DMS53 treated with DMSO at 0.1 percent for 48 hours (cell line): ENCODE data around the gene XPA.
A peak's percentile ranks its signal among the peaks of the same experiment; 100 is the strongest.
"Not testable (repeated sequence)": the region's sequence is repeated elsewhere in the genome, so short reads cannot be mapped to it uniquely, and the experiment has no call there.

Experiments used
- DNase-seq: peaks from one replicate; lab custom pipeline; 2025; ENCODE audit not compliant: unreplicated experiment; lab: John Stamatoyannopoulos, UW

XPA gene

GRCh38 chr9:97704345-97704677, 7.2 kb upstream of the XPA start:
- DNase-seq: peak; percentile 36

GRCh38 chr9:97703437-97704344, 6.6 kb upstream of the XPA start:
- peak; percentile 37 for DNase-seq

GRCh38 chr9:97699824-97700223, 2.7 kb upstream of the XPA start:
- DNase-seq: not testable (repeated sequence)

DNA sequence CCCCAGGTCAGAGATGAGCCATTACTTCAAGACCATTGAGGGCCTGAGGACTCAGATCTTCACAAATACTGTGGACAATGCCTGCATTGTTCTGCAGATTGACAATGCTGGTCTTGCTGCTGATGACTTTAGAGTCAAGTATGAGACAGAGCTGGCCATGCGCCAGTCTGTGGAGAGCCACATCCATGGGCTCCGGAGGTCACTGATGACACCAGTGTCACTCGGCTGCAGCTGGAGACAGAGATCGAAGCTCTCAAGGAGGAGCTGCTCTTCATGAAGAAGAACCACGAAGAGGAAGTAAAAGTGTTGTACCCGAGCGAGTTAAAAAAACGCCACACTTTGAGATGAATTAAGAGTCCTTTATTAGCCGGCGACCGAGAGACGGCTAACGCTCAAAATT, 2.1 kb upstream of the XPA start:
- not testable (repeated sequence) for DNase-seq

DNA sequence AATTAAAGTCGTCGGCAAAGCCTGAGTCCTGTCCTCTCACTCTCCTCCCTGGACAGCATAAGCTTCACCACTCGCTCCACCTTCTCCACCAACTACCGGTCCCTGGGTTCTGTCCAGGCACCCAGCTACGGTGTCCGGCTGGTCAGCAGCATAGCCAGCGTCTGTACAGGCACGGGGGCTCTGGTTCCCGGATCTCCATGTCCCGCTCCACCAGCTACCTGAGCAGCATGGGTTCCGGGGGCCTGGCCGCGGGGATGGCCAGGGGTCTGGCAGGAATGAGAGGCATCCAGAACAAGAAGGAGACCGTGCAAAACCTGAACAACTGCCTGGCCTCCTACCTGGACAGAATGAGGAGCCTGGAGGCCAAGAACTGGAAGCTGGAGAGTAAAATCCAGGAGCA, 1.7 kb upstream of the XPA start:
- DNase-seq: no peak

DNA sequence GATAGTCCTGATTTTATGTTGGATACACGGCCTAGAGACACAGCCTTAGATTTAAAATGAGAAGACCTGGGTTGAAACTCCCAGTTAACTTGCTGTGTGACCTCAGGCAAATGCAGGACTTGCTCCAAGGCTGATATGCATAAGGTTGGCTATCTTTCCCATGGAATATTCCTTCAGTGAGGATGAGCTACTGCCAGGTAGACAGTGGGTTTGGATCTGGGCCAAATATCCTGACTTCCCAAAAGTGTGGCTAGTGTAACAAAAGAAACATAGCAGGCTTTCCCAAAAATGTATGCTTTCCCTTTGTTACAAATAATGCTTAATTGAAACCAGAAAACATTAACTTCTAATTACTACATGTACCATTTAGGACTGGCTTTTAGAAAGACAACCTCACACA, 697 bp upstream of the XPA start:
- DNase-seq: no peak

- DNase-seq: no peak
Measured at GRCh38 chr9:97695995-97696802, 941 bp downstream of the XPA start.

DNA sequence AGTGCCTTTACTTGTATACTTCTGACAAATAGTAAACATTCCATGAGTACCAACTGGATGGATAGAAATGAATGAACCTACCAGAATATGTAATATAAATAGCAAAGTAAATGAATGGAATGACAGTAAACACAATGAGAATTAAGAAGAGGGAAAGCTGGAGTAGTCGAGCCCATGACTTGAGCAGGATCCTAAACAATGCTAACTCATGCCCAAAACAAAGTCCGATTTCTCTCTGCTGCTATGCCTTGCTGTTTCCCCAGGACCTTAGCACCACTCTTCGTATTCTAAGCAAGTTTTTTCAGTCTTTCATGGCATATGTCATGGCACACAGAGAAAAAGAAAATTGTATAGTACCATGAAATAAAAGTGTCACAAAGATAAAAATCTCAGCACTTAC, 1.8 kb downstream of the XPA start:
- no peak for DNase-seq

DNA sequence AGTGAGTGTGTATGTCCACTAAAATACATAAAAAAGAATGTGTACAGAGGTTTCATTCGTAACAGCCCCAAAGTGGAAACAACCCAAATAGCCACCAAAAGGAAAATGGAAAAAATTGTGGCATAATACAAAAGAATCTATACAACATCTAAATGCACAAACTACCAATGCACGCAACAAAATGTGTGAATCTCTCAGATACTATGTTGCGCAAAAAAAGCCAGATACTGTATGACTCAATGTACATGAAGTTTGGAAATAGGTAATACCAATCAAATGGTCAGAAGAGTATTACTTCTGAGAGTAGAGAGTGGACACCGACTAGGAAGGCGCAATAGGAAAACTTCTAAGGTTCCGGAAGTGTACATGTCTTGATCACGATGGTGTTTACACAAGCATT, 2.4 kb downstream of the XPA start:
- no peak for DNase-seq

GRCh38 chr9:97689401-97690180, 7.5 kb downstream of the XPA start:
- DNase-seq: no peak

DNA sequence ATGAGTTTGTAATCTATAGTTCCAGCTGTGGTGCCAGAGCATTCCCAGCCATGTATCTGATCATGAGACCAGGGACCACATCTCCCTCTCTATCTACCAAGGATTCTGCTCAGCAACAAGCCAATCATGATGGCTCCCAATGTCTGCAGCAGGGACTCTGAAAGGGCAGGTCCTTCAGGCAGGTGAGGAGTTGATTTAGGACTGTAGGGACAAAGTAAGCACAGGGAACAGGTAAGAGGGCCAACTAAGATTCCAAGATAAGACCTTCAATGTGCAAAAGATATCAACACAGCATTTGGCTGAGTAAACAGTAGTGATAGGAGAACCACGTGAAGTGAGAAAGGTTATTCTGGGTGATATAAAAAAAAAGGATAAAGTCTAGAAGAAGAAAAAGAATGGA, 8.5 kb downstream of the XPA start:
- no peak for DNase-seq

GRCh38 chr9:97682242-97682641, 14.9 kb downstream of the XPA start:
- DNase-seq: no peak

DNA sequence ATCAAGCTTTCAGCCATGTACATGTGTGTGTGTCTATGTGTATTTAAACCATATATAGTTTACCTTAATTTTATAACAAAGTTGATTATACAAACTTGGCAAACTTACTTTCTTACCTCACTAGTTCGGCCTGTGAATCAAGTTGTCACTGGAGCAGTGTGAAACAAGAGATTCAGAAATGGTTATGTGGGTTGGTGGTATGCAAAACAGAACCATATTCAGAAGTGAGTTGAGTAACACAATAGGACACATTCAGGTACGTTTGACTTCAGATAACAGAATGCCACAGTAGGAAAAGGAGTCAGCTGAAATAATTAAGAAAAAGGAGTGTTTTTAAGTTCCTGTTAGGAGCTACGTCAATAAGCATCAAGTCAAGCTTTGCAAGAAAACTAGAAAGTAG, 21.5 kb downstream of the XPA start:
- no peak for DNase-seq

DNA sequence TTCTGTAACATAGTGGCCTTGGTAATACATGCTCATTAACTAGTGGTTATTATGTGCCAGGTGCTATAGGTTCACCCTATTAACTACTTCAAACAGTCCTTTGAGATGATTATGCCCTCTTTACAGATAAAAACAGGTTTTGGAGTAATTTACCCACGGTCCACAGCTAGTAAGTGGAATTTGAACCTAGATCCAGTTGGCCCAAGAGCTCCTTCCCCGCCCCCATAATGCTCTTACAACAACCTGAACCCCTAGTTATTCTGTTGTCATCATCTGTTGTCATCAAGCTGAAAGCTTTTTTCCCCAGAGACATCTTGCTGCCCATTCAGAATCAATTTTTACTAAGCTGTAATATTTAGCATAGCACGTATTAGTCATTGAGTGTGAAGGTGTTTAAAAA, 23.2 kb downstream of the XPA start:
- no peak for DNase-seq

DNA sequence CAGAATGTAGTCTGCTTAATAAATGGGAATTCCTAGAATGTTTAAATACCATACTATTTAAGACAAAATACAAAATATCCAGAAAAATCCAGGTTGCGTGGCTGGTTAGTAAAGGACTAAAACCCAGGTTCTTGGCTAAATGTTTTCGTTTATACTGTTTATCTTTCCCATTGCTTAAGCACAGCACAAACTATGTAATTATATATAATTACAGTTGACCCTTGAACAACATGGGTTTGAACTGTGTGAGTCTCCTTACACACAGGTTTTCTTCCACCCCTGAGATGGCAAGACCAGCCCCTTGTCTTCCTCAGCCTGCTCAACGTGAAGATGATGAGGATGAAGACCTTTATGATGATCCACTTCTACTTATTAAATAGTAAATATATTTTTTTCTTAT, 24.7 kb downstream of the XPA start:
- no peak for DNase-seq

GRCh38 chr9:97670586-97670985, 26.6 kb downstream of the XPA start:
- no peak for DNase-seq

GRCh38 chr9:97668485-97668884, 28.7 kb downstream of the XPA start:
- DNase-seq: no peak

DNA sequence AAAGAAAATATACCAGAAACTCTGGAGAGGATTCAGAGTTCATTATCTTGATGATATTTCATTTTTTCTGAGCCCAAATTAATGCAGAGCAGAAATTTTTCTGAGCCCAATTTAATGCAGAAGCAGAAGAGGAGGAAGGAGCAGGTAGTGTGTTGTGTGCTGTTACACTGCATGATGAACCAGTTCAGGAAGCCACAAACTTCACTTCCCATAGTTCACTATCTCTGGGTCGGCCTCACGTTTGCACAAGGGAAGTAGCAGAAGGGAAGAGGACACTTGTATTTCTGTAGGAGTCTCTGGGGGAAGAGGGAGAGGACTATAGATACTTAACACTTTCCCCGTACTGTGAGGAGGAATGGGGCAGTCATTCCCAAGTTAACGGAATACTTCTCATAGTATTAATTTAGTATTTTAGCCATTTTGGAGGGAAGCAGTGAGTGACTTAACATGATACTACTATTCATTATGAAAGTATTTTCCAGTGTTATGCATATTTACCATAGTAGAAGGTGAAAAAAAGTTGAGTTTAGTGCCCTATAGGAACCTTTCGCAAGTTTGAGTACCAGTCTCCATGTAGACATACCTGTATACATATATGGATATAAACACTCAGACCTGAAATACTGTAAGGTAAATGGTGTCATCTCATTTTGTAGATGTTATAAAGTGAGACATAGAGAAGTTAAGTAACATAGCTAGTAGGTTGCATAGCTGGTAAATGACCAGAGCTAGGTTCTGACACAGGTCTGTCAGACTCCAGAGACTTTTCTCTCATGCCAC, 30.0 kb downstream of the XPA start:
- no peak for DNase-seq

- DNase-seq: no peak
Measured at GRCh38 chr9:97665742-97666141, 31.4 kb downstream of the XPA start.

- DNase-seq: no peak
Measured at GRCh38 chr9:97660847-97661246, 36.3 kb downstream of the XPA start.

GRCh38 chr9:97660340-97660739, 36.8 kb downstream of the XPA start:
- DNase-seq: no peak
